NOMO-1 treated with dmso at 0.1 percent for 144 hours (cell line): ENCODE results near the gene STIP1.
"Not testable (repeated sequence)": the region's sequence is repeated elsewhere in the genome, so short reads cannot be mapped to it uniquely, and the experiment has no call there.

Experiments used
- DNase-seq: peaks from one replicate; lab custom pipeline; 2025; ENCODE audit not compliant: unreplicated experiment; lab: John Stamatoyannopoulos, UW

Gene STIP1

DNA sequence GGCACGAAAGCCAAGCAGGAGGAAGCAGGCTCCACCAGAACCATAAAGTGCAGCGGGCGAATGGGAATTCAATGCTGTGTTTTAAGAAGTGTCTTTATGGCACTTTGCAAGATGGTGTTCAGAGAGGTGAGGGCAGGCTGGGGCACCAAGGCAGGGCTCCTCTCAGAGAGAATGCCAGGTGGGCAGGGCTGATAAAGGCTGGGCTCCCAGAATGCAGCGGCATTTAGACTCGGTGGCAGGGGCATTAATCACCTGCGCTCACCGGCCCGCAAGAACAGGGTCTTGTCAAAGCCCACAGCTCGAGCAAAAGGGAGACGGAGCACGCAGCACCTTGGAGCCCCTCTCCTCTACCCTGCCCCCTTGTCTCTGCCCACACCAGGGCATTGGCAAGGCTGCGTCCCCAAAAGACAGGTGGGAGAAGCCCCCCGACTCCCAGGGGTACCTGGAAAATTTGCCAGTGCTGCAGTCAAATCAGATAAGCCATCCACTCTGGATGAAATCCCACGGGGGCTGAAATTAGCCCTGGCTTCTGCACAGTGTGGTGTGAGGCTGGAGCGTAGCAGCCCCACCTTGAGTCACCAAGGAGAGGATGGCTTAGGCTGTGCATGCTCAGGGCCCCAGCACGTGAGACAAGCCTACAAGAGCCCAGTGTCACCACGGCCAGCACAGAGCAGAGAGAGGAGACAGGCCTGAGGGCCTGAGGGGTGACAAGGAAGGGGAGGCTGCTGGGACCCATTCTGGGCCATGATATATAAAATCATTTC is 28.2 kb upstream of the STIP1 start:
- no peak for DNase-seq

DNA sequence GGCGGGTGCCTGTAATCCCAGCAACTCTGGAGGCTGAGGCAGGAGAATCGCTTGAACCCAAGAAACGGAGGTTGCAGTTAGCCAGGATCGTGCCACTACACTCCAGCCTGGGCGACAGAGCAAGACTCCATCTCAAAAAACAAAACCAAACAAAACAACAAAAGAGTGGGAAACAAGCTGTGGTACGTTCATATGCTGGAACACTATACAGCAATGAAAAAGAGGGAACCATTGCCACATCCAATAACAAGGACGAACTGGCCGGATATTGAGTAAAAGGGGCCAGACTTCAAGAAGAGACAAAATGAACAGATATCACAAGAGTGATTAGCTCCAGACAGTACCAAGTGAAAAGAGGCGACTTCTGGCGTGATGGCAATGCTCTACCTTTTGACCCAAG is 24.9 kb upstream of the STIP1 start:
- no peak for DNase-seq

DNA sequence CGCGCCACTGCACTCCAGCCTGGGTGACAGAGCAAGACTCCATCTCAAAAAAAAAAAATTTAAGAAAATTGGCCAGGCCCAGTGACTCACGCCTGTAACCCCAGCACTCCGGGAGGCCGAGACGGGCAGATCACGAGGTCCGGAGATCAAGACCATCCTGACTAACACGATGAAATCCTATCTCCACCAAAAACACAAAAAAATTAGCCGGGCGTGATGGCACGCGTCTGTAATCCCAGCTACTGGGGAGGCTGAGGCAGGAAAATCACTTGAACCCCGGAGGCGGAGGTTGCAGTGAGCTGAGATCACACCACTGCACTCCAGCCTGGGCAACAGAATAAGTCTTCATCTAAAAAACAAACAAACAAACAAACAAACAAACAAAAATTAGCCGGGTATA is 23.2 kb upstream of the STIP1 start:
- DNase-seq = not testable (repeated sequence)

DNA sequence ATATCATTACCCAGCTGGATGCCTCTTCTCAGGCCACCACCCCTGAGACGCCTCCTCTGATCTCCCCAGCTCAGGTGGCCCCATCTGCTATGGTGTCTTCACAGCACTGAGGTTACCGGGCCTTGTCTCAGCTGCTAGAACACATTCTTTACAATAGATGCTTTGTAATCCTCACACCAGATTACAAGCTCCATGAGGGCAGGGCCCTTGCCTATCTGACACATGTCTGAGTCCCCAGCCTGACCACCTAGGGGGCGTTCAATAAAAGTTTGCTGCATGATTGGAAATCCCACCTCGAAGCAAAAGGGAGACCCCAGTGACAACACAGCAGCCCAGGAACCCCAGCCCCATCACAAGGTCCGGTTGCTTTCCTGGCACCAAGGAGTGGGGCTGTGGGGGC is 22.0 kb upstream of the STIP1 start:
- no peak for DNase-seq

DNA sequence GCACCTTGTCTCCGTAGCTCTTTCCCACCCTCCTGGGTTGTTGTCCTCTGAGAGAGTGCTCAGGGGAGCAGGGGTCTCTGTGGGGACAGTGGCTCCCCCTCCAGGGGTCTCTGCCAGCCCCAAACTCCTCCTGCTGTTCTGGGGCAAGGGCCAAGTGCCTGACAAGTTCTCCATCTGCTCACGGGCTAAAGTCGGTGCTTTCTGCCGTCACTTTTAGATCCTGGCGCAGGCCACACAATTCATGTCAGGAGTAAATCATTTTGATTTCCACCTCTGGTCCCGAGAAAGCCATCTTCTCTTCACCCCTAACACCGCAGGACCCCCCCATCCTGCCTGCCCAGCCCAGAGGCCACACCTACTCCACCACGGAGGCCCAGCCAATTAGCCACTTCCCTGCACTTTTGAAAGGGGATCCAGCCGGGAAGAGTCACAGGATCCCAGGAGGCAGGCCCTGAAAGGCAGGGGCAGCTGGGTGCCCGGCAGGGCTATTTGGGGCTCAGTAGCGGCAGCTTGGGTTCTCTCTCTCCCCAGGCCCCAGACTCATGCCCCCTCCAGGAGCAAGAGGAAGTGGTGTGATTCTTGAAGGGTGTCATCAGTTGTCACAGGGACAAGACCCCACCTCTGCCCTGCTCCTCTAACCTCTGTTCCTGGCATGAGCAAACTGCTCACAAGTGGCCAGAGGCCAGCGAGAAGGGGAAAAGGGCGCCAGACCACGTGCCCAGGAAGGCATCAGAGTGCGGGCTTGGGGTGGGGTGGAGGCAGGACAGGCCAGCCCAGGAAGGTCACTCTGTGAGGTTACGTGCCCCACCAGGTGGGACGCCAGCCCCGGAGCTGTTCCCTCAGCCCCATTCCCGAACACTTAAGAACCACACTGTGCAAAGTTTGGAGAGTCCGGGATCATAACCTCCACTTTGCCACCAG is 21.3 kb upstream of the STIP1 start:
- no peak for DNase-seq

DNA sequence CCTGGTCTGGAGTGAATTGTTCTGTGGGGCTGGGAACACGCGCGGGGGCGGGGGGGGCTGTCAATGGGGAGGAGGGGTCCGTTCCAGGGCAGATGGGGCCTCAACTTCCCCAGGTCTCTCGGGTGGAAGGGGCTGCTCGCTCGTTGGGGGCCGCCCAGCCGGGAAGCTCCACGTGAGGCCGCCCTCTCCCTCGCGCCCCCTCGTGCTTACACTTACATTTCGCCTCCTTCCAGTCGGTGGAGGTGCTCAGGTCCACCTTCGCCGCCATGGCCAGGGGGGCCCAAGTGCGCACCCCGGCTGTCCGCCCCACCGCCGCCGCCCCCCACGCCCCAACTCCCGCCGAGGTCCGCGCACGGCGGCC is 20.5 kb upstream of the STIP1 start:
- DNase-seq = no peak

DNA sequence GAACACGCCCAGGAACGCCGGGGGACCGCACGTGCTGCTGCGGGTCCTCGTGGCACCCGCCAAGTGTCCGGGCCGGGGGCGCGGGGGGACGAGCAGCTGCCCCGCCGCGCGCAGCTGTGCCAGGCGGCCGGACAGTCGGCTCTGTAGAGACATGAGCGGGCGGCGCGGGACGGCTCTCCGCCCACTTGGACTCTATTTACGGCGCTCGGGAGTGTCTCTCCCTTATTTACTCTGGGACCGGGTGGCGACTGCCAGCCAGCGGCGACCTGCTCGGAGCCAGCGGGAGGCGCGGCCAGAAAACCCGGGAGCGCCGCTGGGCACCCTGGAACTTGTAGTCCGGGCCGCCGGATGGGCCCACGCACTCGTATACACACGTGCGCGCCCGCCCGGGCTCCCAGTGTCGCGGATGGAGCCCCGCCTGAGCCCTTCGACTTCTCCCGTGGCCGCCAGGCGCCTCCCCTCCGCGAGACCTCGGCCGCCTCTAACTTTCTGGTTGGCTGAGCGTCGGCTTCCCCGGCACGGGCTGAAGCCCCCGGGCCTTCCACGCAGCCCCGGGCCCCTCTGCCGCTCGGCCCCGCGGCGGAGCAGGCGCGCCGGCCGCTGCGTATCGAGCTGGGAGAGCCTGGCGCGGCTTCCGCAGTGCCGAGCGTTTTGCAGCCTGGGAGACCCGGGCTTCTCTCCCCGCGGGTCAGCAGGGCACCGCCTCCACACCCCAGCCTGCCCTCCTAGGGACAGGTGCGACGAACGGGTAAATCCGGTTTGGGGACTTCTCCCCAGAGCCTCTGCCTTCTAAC is 19.9 kb upstream of the STIP1 start, which contains the start of gene MACROD1:
TSS of gene MACROD1 (minus strand) at position 272 of the 794 bp plus-strand sequence. CDS start at position 153, 119 bp downstream.
- DNase-seq = peak; percentile 68

DNA sequence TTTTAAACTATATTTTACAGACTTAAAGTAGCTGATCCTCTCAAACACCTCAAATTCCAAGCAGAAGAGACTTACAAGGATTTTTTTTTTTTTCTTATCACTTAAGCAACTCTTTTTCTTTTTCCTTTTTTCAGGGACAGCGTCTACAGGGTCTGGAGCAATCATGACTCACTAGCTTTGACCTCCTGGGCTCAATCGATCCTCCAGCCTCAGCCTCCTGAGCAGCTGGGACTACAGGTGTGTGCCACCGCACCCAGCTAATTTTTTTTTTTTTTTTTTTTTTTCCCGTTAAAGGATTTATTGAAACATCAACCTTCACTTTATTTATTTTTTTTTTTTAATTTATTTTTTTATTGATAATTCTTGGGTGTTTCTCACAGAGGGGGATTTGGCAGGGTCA is 15.6 kb upstream of the STIP1 start:
- DNase-seq = no peak

DNA sequence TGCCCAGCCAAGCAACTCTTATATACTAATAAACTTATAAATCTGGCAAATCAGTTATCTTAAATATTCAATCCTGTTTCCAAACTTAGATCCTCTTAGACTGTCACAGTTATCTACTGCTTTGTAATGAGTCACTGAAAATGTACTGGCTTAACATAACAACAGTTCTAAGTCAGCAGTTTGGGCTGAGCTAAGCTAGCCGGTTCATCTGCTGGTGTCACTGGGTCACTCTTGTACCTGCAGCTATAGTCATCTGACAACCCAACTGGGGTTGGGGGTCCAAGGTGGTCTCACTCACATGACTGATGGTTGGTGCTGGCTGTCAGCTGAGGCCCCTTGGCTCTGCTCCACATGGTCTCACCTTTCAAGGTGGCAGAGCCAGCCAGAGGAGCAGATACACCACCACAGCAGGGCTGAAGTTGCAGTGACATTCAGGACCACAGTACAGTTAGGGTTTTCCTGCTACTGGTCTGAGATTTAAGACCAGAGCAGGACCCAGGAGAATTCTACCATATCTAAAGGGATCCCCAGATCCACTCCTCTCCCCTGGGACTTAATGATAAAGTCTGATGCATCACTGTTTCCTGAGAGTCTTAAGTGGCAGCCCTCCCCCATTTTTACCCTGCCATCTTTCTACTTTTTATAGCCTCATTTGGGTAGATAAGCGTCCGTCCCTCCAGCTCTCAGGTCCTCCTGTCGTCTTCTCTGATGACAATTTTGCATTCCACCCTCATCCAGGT is 12.2 kb upstream of the STIP1 start:
- no peak for DNase-seq

DNA sequence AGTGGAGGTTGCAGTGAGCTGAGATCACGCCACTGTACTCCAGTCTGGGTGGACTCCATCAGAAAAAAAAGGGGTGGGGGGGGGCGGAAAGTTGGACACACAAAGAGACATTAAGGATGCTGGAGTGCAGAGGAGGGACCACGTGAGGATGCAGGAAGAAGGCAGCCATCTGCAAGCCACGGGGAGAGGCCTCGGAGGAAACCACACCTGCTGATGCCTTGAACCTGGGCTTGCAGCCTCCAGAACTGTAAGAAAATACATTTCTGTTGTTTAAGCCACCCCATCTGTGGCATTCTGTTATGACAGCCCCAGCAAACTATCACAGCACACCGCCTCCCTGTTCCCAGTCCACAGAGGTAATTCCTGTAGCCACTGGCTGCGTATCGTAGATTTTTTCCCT is 9.2 kb upstream of the STIP1 start:
- DNase-seq = no peak

DNA sequence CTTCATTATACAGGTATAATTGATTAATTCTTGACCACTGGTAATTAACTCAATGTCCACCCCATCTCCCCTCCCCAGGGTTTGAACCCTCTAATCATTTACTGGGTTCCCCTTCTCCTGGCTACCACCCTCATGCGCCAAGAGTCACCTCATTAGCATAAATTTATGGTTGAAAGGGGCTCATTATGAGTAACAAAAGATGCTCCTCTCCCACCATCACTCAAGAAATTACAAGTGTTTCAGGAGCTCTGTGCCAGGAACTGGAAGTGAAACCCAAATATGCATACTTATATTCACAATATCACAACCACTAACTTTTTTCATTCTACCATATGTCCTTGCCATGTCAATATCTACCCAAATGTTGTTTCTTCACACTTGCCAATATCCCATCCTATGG is 7.8 kb upstream of the STIP1 start:
- no peak for DNase-seq

DNA sequence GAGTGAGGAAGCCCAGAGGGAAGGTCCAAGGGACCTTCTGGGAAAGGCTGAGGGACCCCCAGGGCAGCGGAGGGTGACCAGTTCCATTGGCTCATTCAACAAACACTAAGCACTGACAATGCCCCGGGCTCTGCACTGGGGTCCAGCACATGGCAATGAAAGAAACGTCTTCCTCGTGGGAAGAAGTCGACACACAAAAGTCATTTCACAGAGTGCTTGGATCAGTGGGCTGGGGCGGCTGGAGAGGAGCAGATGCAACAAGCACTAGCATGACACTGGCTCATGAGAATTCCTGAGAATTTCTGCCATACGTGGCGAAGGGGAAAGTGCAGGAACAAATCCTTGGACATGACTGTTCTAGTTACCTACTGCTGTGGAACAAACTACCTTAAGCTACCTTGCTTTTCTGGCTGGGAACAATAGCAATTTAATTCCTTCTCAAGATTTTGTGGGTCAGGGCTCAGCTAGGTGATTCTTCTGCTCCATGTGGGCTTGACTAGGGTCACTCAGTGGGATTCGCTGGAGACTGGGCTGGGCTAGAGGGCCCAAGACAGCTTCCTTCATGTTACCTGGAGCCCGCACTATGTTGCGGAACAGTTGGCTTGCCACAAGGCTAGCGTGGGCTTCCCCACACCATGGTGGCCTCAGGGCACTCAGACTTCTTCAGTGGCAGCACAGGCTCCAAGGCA is 6.9 kb upstream of the STIP1 start:
- DNase-seq = no peak

DNA sequence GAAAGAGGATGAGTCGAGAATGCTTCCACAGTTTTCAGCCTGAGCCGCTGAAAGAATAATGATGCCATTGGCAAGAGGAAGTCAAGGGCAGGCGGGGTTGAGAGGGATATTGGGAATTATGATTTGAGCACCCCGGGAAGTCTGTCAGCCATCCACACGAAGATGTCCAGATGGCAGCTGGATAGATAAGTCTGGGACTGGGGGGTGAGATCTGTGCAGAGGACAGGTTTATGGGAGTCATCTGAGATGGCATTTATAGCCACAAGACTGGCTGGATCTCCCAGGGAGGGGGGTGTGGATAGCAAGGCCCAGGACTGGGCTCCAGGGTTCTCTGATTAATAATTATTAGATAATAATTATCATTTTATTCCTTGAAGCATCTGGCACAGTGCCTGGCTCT is 5.1 kb upstream of the STIP1 start:
- DNase-seq = no peak

DNA sequence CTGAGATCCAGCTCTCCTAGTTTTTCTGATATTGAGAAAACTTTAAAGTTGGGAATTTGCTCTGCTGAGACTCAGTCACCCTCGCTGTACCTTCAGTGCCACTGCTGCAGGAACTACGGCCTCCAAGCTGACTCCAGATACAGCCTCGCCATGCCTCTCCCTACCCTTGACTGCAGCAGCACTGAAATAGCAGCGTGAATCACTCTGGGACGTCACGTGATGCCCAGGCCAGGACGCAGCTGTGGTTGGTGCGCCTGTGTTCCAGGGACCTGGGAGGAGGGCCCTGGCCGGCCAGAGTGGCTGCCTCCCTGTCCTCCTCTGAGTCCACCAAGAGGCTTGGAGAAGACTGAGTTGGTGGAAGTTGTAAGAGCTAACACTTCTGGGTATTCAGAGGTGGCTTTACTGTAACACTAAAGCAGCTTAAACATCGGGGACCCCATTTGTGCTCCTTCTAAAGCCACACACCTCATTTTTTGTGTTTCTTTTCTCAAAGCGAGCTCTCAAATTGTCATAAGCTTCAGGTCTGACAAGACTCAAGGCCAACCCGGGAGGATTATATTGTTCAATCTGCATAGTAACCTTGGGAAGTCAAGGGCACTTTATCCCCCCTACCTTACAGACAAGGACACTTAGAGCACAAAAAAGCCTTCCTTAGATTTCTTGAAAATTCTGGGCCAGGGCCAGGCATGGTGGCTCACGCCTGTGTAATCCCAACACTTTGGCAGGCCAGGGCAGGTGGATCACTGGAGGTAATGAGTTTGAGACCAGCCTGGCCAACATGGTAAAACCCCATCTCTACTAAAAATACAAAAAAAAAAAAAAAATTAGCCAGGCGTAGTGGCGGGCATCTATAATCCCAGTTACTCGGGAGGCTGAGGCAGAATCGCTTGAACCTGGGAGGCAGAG is 4.2 kb upstream of the STIP1 start:
- peak; percentile 83 for DNase-seq

DNA sequence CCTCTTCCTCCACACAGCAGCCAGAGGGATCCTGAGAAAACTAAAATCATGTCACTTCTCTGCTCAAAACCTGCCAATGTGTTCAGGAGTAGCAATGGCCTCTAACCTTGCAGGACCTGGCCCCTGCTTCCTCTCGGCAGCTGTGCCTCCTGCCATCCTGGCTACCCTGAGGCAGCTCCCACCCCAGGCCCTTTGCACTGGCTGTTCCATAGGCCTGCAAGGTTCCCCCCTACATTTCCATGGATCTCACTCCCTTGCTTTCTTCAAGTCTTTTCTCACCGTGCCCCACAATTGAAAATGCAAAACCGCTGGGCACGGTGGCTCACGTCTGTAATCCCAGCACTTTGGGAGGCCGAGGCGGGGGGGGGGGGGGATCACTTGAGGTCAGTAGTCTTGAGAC is 2.1 kb upstream of the STIP1 start:
- DNase-seq = no peak

DNA sequence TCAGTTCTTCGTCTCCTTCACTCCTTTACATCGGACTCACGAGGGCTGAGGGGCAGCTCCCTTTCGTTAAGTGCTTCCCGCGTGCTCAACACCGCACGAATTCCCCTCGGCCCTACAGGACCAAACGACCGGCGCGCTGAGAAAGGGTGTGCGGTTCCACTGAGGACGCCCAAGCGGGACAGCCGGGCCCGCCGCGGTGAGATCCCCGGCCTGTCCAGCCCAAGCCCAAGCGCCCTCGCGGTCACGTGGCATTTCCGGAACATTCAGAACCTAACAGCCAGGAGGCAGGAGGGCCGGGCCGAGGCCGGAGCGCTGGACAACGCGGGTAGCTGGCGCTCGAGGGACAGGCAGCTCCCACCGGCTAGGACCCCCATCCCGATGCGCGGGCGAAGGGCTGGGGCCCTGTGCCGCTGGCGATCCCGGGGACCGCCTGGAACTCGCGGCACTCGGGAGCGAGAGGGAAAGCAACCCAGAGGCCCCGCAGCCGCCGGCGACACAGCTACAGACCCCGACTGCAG is 737 bp upstream of the STIP1 start:
- peak; percentile 53 for DNase-seq

DNA sequence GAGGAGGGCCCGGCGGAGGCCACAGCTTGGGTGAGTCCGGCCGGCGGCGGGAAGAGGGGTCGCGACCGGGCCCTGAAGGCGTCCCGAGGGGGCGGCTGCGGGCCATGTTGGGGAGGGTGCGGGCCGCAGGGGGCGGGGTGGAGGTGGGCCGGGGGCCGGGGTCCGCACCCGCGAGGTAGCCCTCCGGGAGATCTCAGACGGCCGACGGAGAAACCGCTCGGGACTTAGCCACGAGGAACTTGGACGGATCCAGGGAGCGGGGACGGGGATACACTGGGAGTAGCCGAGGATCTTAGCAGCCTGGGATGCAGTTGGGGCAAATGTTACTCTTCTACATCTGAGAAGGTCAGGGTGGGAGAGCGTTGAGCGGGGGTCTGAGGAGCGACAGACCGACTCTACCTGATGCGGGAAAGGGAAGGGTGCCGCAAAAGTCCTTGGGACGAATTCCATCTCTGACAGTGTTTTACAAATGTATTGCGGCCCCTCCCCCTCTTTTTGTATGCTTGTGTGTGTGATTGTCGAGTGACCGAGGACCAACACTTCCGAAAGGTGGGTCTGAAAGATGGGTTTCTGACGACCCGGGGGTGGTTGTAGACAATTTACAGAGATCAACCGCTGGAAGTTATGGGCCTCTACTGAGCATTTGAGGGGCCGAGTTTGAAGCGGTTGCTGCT is 658 bp downstream of the STIP1 start:
- no peak for DNase-seq

DNA sequence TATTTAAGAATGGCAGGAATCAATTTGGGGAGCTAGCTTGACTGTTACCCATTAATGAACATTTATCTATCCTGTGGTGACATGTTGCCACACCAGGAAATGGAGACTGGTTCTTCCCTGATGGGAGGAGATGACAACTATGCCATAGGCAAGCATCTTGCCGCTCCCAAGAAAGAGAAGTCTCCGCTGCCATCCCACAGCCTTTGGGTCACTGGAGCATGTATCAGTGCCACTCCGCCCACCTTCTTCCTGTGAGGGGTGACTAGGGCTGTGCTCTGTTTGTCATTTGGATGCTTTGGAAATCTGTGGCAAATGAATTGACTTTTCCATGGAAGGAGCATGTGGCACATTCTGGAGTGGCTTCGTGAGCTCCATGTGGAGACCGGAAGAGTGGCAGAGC is 6.5 kb downstream of the STIP1 start:
- no peak for DNase-seq
